ENCODE results near the gene LAMC1. TPM values are rescaled to one million over a fixed set of nuclear protein-coding genes. Genes with fewer than 3 reads are reported as not detected.

The LAMC1 gene
- total and polyA plus RNA-seq, 12 donors: 12.3 to 110 (median 75.9) TPM

GRCh38 chr1:182998482-182998881 is 24.7 kb upstream of the LAMC1 start:
- intact Hi-C loops (cut with DNase I): no loop called here

GRCh38 chr1:183000167-183000962 is 22.9 kb upstream of the LAMC1 start:
- no peak overlapping the region for H3K4me3 ChIP-seq
- WGBS, 4 donors: 77 to 80% (median 79%) methylated on average over 4 of the region's 4 CpGs
- no peaks in the 10 kb centered on the region for H3K9me3 ChIP-seq (replicated peaks in 1 of 3)
- no peaks in the 10 kb centered on the region for H3K36me3 ChIP-seq (replicated peaks in 1 of 2)
- no peak for TF ChIP-seq POLR2A (IDR thresholded peaks at IDR 0.05)
- TF ChIP-seq, protein P1, sequence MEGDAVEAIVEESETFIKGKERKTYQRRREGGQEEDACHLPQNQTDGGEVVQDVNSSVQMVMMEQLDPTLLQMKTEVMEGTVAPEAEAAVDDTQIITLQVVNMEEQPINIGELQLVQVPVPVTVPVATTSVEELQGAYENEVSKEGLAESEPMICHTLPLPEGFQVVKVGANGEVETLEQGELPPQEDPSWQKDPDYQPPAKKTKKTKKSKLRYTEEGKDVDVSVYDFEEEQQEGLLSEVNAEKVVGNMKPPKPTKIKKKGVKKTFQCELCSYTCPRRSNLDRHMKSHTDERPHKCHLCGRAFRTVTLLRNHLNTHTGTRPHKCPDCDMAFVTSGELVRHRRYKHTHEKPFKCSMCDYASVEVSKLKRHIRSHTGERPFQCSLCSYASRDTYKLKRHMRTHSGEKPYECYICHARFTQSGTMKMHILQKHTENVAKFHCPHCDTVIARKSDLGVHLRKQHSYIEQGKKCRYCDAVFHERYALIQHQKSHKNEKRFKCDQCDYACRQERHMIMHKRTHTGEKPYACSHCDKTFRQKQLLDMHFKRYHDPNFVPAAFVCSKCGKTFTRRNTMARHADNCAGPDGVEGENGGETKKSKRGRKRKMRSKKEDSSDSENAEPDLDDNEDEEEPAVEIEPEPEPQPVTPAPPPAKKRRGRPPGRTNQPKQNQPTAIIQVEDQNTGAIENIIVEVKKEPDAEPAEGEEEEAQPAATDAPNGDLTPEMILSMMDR (IDR thresholded peaks at IDR 0.05): no peak
- DNase-seq: no peak
- no peaks in the 10 kb centered on the region for H3K4me1 ChIP-seq (replicated peaks in 1 of 2)
- no peaks in the 10 kb centered on the region for H3K27me3 ChIP-seq
- H3K27ac ChIP-seq: no peak overlapping the region
- intact Hi-C loops (cut with DNase I): no loop called here

More at GRCh38 chr1:182998482-182998881, 24.7 kb upstream of the LAMC1 start:
- no peak for DNase-seq
- Histone ChIP-seq H3K27me3 (no peaks in the 10 kb centered on the region), H3K36me3 (replicated peaks in 1 of 2) (no peaks in the 10 kb centered on the region), H3K27ac (no peak overlapping the region), H3K4me1 (replicated peaks in 1 of 2) (no peaks in the 10 kb centered on the region), H3K4me3 (no peak overlapping the region), H3K9me3 (replicated peaks in 1 of 3) (no peaks in the 10 kb centered on the region)
- TF ChIP-seq, protein P1 (IDR thresholded peaks at IDR 0.05): no peak
- TF ChIP-seq POLR2A (IDR thresholded peaks at IDR 0.05): no peak

GRCh38 chr1:183002267-183002666 is 21.0 kb upstream of the LAMC1 start:
- Histone ChIP-seq H3K4me1 (replicated peaks in 1 of 2) (no peaks in the 10 kb centered on the region), H3K27me3 (no peaks in the 10 kb centered on the region), H3K27ac (no peak overlapping the region), H3K36me3 (replicated peaks in 1 of 2) (no peaks in the 10 kb centered on the region), H3K9me3 (replicated peaks in 1 of 3) (no peaks in the 10 kb centered on the region), H3K4me3 (no peak overlapping the region)
- no peak for DNase-seq
- no peak for TF ChIP-seq POLR2A (IDR thresholded peaks at IDR 0.05)
- TF ChIP-seq, protein P1 (IDR thresholded peaks at IDR 0.05): no peak
- intact Hi-C loops (cut with DNase I): no loop called here

GRCh38 chr1:183002797-183003196 is 20.4 kb upstream of the LAMC1 start:
- Histone ChIP-seq H3K4me3 (no peak overlapping the region), H3K27me3 (no peaks in the 10 kb centered on the region), H3K36me3 (replicated peaks in 1 of 2) (no peaks in the 10 kb centered on the region), H3K27ac (no peak overlapping the region), H3K9me3 (replicated peaks in 1 of 3) (no peaks in the 10 kb centered on the region), H3K4me1 (replicated peaks in 1 of 2) (no peaks in the 10 kb centered on the region)
- 46 to 51% (median 49%) methylated on average over 3 of the region's 3 CpGs for WGBS, 4 donors
- intact Hi-C loops (cut with DNase I): no loop called here
- TF ChIP-seq, protein P1 (IDR thresholded peaks at IDR 0.05): no peak
- no peak for DNase-seq
